Fibroblast of upper back skin (primary cell): ENCODE results near the gene KATNAL2.

Experiments
- DNase-seq: peaks from one replicate; pipeline ENCODE4 v3.0.0-alpha.2; 2013

KATNAL2 gene

DNA sequence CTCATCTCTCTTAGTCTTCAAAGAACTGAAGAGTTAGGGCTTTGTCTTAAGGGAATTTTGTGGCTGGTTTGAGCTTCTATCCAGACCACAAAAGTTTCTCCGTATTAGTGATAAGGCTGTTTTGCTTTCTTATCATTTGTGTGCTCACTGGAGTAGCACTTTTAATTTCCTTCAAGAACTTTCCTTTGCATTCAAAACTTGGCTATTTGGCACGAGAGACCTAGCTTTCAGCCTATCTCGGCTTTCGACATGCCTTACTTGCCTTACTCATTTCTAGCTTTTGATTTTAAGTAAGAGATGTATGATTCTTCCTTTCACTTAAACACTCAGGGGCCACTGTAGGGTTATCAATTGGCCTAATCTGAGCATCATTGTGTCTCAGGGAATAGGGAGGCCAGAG, 203.0 kb downstream of the KATNAL2 start:
- no peak for DNase-seq

DNA sequence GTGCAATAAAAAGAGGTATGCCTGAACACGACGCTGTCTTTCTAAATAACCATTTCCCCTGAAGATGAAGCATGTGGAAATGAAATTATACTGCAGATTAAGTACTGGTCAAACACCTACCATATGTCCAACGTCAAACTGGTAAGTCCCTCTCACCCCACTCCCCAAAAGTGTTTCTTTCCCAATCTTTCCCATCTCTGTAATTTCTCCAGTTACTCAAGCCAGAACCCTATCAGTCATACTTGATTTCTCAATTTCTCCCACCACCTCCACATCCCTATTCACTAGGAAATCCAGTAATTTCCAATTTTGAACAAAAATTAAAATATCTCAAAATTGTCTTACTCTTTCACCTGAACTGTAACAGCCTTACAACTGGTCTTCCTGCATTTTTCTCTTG, 203.7 kb downstream of the KATNAL2 start:
- DNase-seq = no peak

DNA sequence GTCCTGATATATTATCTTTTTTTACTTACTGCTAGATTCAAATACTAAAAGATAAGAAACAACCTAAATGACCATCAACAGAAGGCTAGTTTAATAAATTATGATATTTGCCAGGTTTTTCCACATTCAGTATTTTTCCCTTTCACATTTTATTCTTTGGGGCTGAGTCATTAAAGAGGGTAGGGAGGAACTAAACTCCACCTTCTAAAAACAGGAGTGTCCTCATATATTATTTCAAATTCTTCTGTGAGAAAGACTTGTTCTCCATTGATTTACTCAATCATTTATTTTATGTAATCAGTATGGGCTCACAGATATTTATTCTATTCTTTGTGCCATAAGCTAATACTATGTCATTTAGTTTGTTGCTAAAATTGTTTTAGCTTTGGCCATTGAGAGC, 223.9 kb downstream of the KATNAL2 start:
- DNase-seq = no peak

- no peak for DNase-seq
Measured at GRCh38 chr18:47143153-47143552, 225.8 kb downstream of the KATNAL2 start.

DNA sequence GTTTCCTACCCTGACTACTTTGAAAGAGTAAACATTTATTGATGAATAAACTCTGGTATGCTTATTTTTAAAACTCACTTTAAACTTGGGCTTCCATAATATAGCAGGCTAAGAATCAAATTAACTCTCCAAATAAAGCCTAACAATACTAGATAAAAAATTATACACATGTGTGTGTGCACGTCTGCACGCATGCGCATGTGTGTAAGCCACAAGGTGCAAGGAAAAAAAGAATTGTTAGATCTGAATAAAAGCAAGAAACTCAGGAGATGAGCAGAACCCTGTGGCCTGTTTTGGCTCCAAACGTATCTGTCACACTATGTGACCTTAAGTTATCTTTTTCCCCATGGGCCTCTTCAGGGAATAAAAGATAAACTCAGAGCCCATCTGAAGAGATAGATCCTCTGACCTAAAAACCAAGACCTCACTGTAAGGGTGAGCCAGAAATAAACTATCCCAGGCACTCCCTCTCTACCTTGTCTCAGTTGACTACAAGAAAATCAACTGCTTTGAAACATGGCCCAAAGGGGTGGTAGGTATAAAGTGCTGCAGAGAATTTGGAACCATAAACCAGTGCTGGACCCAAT, 226.6 kb downstream of the KATNAL2 start:
- no peak for DNase-seq

- DNase-seq = no peak
Measured at GRCh38 chr18:47146206-47146605, 228.8 kb downstream of the KATNAL2 start.

- no peak for DNase-seq
Measured at GRCh38 chr18:47149457-47150028, 232.1 kb downstream of the KATNAL2 start.

- DNase-seq = peak; percentile 72
Measured at GRCh38 chr18:47150029-47150823, 232.8 kb downstream of the KATNAL2 start, which contains the start of gene HDHD2. TSS of gene HDHD2 (minus strand) at chr18:47150500. CDS start at chr18:47136439, 14,061 bp downstream.

DNA sequence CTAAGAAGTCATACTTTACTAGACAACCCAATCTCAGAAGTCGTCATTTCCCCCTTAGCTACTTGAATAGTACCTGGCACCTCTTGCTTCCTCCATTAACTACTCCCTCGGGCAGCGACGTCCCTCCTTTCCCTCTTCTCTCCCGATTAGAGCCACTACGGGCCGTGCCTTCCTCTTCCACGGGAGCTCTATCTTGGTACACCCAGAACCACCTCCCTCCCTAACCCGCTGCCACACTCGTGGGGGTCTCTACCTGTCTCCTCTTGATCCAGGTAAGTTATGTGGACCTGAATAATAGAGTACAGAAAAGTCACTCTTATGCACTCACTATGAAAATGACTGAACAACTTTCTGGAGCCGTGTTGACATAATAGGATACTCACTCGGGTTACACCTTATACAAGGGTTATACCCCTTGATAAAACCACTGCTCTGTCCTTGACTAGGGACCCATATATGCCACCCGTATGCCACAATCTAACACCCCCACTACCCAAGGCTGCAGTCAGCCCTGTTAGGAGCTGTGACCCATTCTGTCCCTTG, 233.5 kb downstream of the KATNAL2 start:
- no peak for DNase-seq

DNA sequence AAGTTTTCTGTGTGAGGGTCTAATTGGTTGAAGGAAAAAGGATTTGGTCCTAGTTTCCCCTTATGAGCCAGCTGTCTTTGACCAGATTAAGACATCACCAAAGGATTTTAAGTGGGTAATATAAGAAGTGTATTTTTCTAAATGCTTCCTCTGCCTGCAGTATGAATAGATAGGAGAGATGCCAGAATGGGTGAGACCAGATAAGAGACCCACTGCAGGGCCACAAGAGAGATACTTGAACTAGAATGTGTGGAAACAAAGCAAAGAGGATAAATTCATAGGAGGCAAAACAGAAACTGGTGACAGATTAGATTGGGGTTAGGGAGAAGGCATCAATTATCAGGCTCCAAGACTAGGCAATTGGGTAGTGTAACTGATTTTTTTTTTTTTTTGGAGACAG, 234.0 kb downstream of the KATNAL2 start:
- DNase-seq = no peak
